Left ventricle myocardium inferior (tissue), 1 donor: ENCODE measurements around the gene KANSL1. TPM values are rescaled to one million over a fixed set of nuclear protein-coding genes. Genes with fewer than 3 reads are reported as not detected.

Experiments used
- DNase-seq: peaks from one replicate; pipeline ENCODE4 v3.0.0-alpha.2; 2020
- H3K27ac ChIP-seq: fragments of 200-600 bp; replicated peaks from 2 replicates; pipeline ENCODE4 v1.8.0; 2021
- H3K27me3 ChIP-seq: fragments of 200-600 bp; 2 replicates; pipeline ENCODE4 v1.8.0; 2021; ENCODE audit warnings: low read depth
- H3K36me3 ChIP-seq: fragments of 200-600 bp; 2 replicates; pipeline ENCODE4 v1.8.0; 2021
- H3K4me1 ChIP-seq: fragments of 200-600 bp; 2 replicates; pipeline ENCODE4 v1.8.0; 2021
- H3K4me3 ChIP-seq: fragments of 200-600 bp; 2 replicates; pipeline ENCODE4 v1.8.0; 2021; ENCODE audit warnings: mild to moderate bottlenecking, moderate library complexity
- H3K9me3 ChIP-seq: fragments of 200-600 bp; replicated peaks from 2 replicates; pipeline ENCODE4 v1.8.0; 2021
- intact Hi-C: fragments of 100-400 bp; cut with micrococcal nuclease; formaldehyde crosslinking; loops from one replicate; pipeline ENCODE4 v1.11.0; 2022
- total RNA-seq: library from RNA; stranded (reverse); fragmentation: NEBNext Ultra II Directional; extraction: Animal tissue kit (Norgen Biotek cat#: 25700); gene quantifications from one replicate; pipeline ENCODE4 v1.2.1, GENCODE V29; 2021
- TF ChIP-seq, protein P1 (sequence below): fragments of 200-600 bp; IDR thresholded peaks from 2 replicates; pipeline ENCODE4 v1.8.0; 2021; ENCODE audit warnings: antibody characterized with exemption, mild to moderate bottlenecking, borderline replicate concordance
- donor health status: DM: no; HTN: yes; CAD: no; lungs with severe emphysema.

Gene KANSL1
- total RNA-seq, 1 donor from 2014 or later = 23.7 TPM

DNA sequence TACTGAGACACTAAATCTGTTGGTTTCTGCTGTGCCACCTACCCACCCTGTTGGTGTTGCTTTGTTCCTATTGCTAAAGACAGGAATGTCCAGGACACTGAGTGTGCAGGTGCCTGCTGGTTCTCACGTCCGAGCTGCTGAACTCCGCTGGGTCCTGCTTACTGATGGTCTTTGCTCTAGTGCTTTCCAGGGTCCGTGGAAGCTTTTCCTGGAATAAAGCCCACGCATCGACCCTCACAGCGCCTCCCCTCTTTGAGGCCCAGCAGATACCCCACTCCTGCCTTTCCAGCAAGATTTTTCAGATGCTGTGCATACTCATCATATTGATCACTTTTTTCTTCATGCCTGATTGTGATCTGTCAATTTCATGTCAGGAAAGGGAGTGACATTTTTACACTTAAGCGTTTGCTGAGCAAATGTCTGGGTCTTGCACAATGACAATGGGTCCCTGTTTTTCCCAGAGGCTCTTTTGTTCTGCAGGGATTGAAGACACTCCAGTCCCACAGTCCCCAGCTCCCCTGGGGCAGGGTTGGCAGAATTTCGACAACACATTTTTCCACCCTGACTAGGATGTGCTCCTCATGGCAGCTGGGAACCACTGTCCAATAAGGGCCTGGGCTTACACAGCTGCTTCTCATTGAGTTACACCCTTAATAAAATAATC lies 179.6 kb downstream of the KANSL1 start:
- Histone ChIP-seq H3K4me3 (no peak overlapping the region), H3K4me1 (no peaks in the 10 kb centered on the region), H3K36me3 (no peaks in the 10 kb centered on the region), H3K27ac (no peak overlapping the region), H3K9me3 (no peaks in the 10 kb centered on the region), H3K27me3 (peaks cover 3% of the 10 kb centered on the region)
- intact Hi-C loops = no loop called here
- no peak for DNase-seq
- TF ChIP-seq, protein P1, sequence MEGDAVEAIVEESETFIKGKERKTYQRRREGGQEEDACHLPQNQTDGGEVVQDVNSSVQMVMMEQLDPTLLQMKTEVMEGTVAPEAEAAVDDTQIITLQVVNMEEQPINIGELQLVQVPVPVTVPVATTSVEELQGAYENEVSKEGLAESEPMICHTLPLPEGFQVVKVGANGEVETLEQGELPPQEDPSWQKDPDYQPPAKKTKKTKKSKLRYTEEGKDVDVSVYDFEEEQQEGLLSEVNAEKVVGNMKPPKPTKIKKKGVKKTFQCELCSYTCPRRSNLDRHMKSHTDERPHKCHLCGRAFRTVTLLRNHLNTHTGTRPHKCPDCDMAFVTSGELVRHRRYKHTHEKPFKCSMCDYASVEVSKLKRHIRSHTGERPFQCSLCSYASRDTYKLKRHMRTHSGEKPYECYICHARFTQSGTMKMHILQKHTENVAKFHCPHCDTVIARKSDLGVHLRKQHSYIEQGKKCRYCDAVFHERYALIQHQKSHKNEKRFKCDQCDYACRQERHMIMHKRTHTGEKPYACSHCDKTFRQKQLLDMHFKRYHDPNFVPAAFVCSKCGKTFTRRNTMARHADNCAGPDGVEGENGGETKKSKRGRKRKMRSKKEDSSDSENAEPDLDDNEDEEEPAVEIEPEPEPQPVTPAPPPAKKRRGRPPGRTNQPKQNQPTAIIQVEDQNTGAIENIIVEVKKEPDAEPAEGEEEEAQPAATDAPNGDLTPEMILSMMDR = no peak

DNA sequence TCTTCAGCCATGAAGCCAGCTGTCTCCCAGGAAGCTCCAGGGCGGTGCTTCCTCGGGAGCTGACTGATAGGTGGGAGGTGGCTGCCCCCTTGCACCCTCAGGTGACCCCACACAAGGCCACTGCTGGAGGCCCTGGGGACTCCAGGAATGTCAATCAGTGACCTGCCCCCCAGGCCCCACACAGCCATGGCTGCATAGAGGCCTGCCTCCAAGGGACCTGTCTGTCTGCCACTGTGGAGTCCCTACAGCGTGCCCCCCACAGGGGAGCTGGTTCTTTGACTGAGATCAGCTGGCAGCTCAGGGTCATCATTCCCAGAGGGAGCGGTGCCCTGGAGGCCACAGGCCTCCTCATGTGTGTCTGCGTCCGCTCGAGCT lies 180.1 kb downstream of the KANSL1 start:
- TF ChIP-seq, protein P1 = no peak
- no peak for DNase-seq
- no peaks in the 10 kb centered on the region for H3K9me3 ChIP-seq
- H3K4me3 ChIP-seq = no peak overlapping the region
- peaks cover 3% of the 10 kb centered on the region for H3K27me3 ChIP-seq
- H3K36me3 ChIP-seq = no peaks in the 10 kb centered on the region
- H3K27ac ChIP-seq = no peak overlapping the region
- no peaks in the 10 kb centered on the region for H3K4me1 ChIP-seq
- intact Hi-C loops = no loop called here

DNA sequence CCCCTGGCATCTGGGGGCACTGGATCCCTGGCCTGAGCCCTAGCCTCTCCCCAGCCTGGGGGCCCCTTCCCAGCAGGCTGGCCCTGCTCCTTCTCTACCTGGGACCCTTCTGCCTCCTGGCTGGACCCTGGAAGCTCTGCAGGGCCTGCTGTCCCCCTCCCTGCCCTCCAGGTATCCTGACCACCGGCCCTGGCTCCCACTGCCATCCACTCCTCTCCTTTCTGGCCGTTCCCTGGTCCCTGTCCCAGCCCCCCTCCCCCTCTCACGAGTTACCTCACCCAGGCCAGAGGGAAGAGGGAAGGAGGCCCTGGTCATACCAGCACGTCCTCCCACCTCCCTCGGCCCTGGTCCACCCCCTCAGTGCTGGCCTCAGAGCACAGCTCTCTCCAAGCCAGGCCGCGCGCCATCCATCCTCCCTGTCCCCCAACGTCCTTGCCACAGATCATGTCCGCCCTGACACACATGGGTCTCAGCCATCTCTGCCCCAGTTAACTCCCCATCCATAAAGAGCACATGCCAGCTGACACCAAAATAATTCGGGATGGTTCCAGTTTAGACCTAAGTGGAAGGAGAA lies 180.6 kb downstream of the KANSL1 start:
- Histone ChIP-seq H3K27ac (no peak overlapping the region), H3K4me1 (no peaks in the 10 kb centered on the region), H3K9me3 (no peaks in the 10 kb centered on the region), H3K36me3 (no peaks in the 10 kb centered on the region), H3K4me3 (no peak overlapping the region), H3K27me3 (peaks cover 3% of the 10 kb centered on the region)
- intact Hi-C loops = no loop called here
- DNase-seq = no peak
- TF ChIP-seq, protein P1 = no peak

DNA sequence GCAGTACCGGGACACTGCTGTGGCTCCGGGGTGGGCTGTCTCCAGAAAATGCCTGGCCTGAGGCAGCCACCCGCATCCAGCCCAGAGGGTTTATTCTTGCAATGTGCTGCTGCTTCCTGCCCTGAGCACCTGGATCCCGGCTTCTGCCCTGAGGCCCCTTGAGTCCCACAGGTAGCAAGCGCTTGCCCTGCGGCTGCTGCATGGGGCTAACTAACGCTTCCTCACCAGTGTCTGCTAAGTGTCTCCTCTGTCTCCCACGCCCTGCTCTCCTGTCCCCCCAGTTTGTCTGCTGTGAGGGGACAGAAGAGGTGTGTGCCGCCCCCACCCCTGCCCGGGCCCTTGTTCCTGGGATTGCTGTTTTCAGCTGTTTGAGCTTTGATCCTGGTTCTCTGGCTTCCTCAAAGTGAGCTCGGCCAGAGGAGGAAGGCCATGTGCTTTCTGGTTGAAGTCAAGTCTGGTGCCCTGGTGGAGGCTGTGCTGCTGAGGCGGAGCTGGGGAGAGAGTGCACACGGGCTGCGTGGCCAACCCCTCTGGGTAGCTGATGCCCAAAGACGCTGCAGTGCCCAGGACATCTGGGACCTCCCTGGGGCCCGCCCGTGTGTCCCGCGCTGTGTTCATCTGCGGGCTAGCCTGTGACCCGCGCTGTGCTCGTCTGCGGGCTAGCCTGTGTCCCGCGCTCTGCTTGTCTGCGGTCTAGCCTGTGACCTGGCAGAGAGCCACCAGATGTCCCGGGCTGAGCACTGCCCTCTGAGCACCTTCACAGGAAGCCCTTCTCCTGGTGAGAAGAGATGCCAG lies 181.3 kb downstream of the KANSL1 start:
- DNase-seq = no peak
- Histone ChIP-seq H3K36me3 (no peaks in the 10 kb centered on the region), H3K4me3 (no peak overlapping the region), H3K4me1 (no peaks in the 10 kb centered on the region), H3K27ac (no peak overlapping the region), H3K27me3 (peaks cover 3% of the 10 kb centered on the region), H3K9me3 (no peaks in the 10 kb centered on the region)
- intact Hi-C loops = no loop called here
- TF ChIP-seq, protein P1 = no peak

DNA sequence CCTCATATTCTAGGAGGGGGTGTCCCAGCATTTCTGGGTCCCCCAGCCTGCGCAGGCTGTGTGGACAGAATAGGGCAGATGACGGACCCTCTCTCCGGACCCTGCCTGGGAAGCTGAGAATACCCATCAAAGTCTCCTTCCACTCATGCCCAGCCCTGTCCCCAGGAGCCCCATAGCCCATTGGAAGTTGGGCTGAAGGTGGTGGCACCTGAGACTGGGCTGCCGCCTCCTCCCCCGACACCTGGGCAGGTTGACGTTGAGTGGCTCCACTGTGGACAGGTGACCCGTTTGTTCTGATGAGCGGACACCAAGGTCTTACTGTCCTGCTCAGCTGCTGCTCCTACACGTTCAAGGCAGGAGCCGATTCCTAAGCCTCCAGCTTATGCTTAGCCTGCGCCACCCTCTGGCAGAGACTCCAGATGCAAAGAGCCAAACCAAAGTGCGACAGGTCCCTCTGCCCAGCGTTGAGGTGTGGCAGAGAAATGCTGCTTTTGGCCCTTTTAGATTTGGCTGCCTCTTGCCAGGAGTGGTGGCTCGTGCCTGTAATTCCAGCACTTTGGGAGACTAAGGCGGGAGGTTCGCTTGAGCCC lies 182.5 kb downstream of the KANSL1 start:
- DNase-seq = no peak
- intact Hi-C loops = no loop called here
- Histone ChIP-seq H3K4me3 (no peak overlapping the region), H3K36me3 (no peaks in the 10 kb centered on the region), H3K27me3 (peaks cover 3% of the 10 kb centered on the region), H3K4me1 (no peaks in the 10 kb centered on the region), H3K27ac (no peak overlapping the region), H3K9me3 (no peaks in the 10 kb centered on the region)
- TF ChIP-seq, protein P1 = no peak
